ENCODE data around the gene PSMD2. TPM values are rescaled to one million over a fixed set of nuclear protein-coding genes. Genes with fewer than 3 reads are reported as not detected.

The PSMD2 gene
- total RNA-seq, 1 donor from 2014 or later: 255 TPM

GRCh38 chr3:184349563-184350470 is 50.8 kb downstream of the PSMD2 start:
- TF ChIP-seq CTCF (conservative IDR thresholded peaks at IDR 0.05): no peak
- H3K27ac Mint-ChIP-seq: no peak overlapping the region

GRCh38 chr3:184350618-184351017 is 51.6 kb downstream of the PSMD2 start:
- H3K36me3 Mint-ChIP-seq: peaks cover 12% of the 10 kb centered on the region
- no peaks in the 10 kb centered on the region for H3K9me3 Mint-ChIP-seq
- H3K4me3 Mint-ChIP-seq: no peak overlapping the region
- no peaks in the 10 kb centered on the region for H3K27me3 Mint-ChIP-seq
- DNase-seq (ENCODE audit: extremely low spot score, unreplicated experiment): no peak
- TF ChIP-seq CTCF (conservative IDR thresholded peaks at IDR 0.05): no peak
- no peak overlapping the region for H3K27ac Mint-ChIP-seq
- peaks cover 48% of the 10 kb centered on the region for H3K4me1 Mint-ChIP-seq (ENCODE audit: unreplicated experiment)

More at GRCh38 chr3:184349563-184350470, 50.8 kb downstream of the PSMD2 start:
- Mint-ChIP-seq H3K4me1 (ENCODE audit: unreplicated experiment) (peaks cover 53% of the 10 kb centered on the region), H3K27me3 (no peaks in the 10 kb centered on the region), H3K9me3 (no peaks in the 10 kb centered on the region), H3K36me3 (peaks cover 9% of the 10 kb centered on the region), H3K4me3 (no peak overlapping the region)
- DNase-seq (ENCODE audit: extremely low spot score, unreplicated experiment): no peak

GRCh38 chr3:184351511-184352148 is 52.6 kb downstream of the PSMD2 start:
- Mint-ChIP-seq H3K9me3 (no peaks in the 10 kb centered on the region), H3K27ac (peak overlapping the region; percentile 73), H3K27me3 (no peaks in the 10 kb centered on the region), H3K4me1 (ENCODE audit: unreplicated experiment) (peaks cover 45% of the 10 kb centered on the region), H3K36me3 (peaks cover 10% of the 10 kb centered on the region), H3K4me3 (peak overlapping the region; percentile 59)
- DNase-seq (ENCODE audit: extremely low spot score, unreplicated experiment): no peak
- TF ChIP-seq CTCF (conservative IDR thresholded peaks at IDR 0.05): no peak

GRCh38 chr3:184352149-184352785 is 53.2 kb downstream of the PSMD2 start:
- Mint-ChIP-seq H3K36me3 (peaks cover 13% of the 10 kb centered on the region), H3K9me3 (no peaks in the 10 kb centered on the region), H3K4me1 (ENCODE audit: unreplicated experiment) (peaks cover 39% of the 10 kb centered on the region), H3K4me3 (no peak overlapping the region), H3K27me3 (no peaks in the 10 kb centered on the region), H3K27ac (peak overlapping the region; percentile 73)
- DNase-seq (ENCODE audit: extremely low spot score, unreplicated experiment): no peak
- no peak for TF ChIP-seq CTCF (conservative IDR thresholded peaks at IDR 0.05)

GRCh38 chr3:184352897-184353545 is 54.0 kb downstream of the PSMD2 start:
- TF ChIP-seq CTCF (conservative IDR thresholded peaks at IDR 0.05): no peak
- Mint-ChIP-seq H3K27ac (no peak overlapping the region), H3K36me3 (peaks cover 13% of the 10 kb centered on the region), H3K4me1 (ENCODE audit: unreplicated experiment) (peaks cover 32% of the 10 kb centered on the region), H3K4me3 (no peak overlapping the region), H3K27me3 (no peaks in the 10 kb centered on the region), H3K9me3 (no peaks in the 10 kb centered on the region)
- DNase-seq (ENCODE audit: extremely low spot score, unreplicated experiment): no peak

Data from type B pancreatic cell (in vitro differentiated cells).